ENCODE results near the gene TAPT1.

- TF ChIP-seq CTCF (IDR thresholded peaks at IDR 0.05) (peak in 1 of 6 experiments; percentile 9), POLR2A (IDR thresholded peaks at IDR 0.05) (no peak)
Measured at GRCh38 chr4:16161851-16162408, 64.3 kb downstream of the TAPT1 start.
